ENCODE results near the gene WARS2.

The WARS2 gene

DNA sequence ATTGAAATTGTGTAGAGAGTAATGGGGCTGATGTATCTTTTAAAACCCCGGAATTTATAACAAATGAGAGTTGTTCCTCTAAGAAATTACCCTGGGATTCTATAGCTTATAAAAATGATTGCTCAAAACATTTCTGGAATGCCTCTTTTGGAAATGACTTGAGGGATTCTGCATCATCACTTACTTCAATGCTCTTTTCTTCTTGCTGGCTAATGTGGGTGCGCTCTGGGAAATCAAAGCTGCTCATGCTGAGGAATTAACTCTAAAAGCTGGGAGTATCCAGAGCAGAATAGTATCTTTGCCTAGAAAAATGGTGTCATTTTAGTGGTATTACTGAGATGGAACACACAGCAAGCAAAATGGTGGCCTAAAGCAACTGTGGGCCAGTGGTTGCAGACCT is 129.3 kb downstream of the WARS2 start:
- DNase-seq, result no peak

DNA sequence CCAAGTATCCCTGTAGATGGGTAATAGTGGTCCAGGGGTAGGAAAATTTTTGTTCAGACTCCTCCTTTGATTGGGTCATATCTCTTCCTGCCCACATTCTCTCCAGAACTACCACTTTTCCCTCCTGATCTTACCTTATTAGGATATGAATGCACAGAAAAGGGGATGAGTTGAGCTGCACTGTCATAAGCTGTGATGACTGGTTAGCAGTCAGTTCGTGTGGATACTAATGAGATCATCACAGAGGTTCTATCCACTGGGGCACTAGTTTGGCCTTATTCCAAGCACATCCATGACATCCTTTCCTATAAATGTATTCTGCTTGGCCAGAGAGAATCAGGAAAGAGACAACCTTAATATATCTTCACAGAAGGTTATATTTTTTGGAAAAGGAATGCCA is 130.3 kb downstream of the WARS2 start:
- no peak for DNase-seq

DNA sequence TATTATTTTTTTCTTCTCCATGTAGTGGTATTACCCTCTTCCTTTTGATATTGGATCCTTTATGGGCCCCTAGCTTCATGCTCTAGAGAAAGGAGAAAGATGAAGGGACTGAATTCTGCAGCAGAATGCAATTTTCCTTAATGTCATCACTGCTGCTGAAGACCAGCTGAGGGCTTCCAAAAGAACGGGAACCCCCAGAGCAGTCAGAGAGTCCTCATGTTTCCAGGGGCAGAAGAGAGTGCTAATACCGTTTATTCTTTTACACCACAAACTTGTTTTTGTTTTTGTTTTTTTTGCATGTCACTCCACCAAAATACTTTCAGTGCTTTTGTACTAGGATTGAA is 131.2 kb downstream of the WARS2 start:
- no peak for DNase-seq

DNA sequence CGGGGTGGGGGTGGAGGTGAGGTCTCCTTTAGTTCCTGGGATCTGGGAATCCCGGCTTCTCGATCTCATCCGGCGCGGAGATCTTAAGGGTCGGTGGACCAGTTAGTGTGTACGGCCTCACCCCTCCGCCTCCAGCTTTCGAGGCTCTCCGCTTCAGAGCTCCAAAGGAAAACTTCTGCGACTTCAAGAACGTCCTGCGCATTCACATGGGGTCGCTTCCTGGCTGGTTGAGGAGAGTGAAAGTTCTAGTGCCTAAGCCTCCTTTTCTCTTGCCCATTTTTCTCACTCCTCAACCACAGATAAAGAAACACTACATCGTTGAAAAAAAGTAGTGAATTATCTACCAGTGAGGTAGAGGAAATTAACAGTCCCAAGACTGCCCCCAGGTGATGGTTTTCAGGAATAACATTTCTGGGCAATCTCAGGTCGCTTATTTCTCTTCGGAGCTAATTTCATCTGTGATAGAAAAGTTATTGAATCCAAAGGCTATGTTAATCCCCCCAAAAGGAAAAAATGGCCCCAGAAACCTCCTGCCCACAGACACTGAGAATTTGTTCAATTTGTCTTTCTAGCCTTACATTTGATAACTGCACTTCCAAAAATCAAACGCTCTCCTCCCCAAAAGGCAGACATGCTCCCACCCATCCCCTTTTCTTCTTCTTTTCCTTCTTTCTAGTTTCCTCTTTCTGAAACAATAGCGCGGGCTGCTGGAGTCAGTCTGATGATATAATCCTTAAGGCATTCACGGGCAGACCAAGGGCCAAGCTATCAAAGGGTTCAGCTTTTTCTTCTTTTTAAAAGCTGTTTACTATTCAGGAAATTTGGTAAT is 131.8 kb downstream of the WARS2 start:
- DNase-seq, result no peak

DNA sequence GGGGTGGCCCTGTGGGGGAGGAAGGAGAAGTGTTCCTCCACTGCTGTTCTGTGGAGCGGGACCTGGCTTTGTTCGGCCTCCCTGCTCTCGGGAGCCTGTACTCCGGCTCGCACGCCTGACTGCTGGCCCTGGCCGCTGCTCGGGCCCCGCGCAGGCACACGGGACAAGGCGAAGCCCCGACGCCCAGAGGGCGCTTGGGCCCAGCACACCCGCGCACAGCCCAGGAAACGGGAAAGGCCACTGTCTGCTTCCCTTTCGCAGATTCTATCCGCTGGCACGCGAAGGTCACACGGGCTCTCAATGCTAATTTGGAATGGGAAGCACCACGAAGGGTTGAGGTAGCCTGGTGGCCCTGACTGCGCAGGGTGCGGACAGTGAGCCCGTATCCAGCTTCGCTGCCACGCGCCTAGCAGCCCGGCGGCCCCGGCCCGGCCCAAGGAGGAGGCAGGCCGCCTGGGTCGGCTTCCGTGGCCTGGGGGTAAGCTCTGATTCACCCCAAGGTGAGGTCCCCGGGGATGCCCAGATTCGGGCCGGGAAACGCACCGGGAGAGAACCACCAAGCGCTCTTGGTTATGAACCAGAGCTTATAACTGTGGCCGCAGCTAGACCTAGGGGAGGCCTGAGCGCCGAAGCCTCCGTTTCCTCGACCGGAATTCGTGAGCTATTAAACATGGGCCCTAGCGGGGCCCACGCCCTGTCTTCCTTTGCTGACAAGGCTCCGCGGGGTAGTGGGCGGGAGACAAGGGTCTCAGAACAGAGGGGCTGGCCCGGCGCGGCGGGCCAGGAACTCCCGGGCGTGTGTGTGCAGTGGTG is 132.6 kb downstream of the WARS2 start:
- DNase-seq, result no peak

DNA sequence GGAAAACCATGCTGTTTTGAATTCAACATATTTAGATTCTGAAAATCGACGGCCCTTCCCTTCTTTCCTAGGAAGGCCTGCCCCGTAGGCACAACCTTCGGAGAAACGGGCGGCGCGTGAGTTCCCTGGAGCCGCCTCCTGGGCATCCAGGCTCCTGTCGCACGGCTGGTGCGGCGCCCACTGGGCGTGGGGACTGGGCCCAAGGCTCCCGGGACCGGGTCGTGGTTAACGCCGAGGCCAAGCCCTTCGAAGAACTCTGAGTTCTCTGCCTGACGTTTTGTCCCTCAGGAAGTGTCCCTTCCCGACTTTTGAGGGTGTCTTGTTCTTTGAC is 133.1 kb downstream of the WARS2 start:
- no peak for DNase-seq

DNA sequence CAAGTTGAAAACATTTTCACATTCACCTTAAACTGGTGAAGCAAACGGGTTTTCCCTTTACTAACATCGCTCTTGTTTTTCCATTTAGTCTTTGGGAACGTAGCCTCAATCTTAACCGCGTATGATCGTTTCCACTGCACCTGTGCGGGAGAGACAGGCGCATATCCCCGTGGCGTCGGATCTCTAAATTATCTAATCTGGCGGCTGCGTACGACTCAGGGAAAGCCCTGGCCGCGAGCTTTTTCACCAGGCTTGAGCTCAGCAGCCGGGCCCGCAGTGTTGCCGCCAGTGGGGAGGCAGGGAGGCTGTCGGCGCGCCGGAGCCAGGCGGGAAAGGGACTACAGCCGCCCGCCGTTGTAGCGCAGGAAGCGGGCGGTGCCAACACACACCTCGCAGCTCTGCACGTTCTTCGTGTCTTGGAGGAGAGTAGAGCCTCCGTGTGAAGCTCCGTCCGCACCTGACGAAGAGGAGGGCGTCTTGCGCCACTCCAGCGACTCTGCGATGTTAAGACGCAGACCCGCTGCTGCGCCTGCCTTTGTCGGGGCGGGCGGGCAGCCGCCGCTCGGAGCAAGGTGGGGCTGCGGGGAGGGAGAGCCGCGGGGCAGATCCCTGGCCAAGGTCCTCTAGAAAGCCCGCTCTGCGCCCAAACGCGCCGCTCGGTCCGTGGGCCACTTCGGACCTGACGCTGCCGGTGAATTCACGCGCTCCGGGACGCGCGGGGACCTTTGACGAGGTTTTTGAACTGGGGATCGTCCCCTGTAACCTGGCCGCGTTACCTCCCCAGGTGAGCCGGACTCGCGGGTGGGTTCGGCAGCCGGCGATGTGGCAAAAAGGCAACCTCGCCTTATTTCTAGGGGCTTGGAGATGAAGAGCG is 133.8 kb downstream of the WARS2 start:
- DNase-seq, result no peak

DNA sequence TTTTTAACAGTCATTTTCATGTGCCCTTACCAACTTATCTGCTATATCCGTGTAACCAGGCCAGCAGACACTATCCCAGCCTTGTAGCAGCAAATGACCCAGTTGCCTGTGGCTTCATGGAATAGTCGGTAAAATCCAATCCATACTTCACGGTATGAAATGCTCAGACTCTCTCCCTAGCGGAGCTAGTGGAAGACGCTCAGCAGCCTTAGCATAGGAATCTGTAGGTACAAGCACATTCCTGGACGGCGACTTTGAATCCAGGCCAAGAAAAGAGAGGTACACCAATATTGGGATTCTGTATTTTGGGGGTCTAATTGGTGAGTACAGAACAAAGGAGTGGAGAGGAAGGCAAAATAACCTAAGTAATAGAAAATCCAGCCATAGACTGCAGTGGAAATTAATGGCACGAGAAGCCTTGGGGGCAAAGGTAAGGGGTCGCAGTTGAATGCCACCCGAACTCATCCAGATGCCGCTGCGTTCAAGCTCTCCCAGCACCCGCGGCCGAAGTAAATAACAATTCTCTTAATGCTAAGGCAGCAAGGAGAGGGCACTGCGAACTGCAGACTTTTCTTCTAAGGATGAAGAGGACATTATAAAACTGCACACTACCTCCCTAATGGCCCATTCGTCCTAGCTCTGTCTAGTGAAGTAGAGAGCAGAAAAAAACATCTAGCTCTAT is 134.6 kb downstream of the WARS2 start:
- DNase-seq, result no peak

DNA sequence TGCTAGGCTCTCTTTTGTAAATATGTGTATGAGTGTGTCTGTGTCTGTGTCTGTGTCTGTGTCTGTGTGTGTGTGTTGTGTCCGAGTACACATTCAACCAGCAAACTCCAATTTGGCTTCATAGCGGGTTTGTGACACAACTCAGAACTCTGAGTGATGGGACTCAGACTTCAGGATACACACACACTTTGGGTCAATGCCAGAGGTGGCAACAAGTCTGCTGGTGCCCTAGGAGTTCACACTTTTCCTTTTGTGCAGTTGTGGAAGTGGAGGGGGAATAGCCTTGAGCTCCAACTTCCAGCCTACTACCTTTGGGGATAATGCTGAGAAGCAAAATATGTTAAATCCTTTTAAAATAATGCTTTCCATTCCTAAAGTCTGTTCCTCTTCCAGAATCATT is 135.7 kb downstream of the WARS2 start:
- DNase-seq, result no peak

DNA sequence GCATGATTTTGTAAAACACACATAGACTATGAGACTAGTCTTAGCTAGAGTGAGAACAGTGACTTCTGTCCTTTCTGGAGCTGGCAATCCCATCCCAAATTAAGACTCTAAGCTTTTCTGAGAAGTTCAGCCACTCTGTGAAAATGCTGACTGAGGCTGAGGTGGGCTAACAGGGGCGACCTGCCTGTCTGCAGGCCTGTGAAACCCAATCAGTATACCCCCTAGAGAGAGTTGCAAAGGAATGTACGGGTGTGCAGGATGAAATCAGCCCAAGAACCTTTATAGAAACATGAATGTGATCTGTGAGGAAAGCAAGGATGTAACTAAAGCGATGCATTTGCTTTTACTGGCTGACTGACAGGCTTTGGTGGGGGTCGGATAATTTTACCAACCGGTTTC is 136.3 kb downstream of the WARS2 start:
- no peak for DNase-seq

DNA sequence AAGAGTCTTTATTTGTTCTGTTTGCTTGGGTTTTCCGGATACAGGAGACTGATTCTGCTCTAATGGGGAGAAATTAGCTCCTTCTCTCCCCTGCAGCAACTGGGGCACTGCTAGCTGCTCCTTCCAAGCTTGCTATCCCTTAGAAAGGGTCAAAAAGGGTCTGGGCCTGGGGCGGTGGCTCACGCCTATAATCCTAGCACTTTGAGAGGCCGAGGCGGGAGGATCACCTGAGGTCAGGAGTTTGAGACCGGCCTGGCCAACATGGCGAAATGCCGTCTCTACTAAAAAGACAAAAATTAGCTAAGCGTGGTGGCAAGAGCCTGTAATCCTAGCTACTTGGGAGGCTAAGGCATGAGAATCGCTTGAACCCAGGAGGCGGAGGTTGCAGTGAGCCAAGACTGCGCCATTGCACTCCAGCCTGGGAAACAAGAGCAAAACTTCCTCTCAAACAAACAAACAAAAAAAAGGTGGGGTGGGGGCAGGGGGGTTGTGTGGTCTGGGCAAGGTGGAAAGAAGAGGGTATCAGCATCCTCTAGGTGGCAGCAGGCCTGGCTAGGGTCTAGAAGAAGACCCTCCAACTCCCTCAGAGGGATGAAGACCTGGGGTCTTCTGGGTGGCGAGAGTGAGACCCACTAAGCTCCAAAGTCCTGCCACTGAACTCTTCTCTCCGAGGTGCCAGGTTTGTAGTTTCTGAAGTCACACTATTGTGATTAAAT is 136.9 kb downstream of the WARS2 start:
- no peak for DNase-seq

DNA sequence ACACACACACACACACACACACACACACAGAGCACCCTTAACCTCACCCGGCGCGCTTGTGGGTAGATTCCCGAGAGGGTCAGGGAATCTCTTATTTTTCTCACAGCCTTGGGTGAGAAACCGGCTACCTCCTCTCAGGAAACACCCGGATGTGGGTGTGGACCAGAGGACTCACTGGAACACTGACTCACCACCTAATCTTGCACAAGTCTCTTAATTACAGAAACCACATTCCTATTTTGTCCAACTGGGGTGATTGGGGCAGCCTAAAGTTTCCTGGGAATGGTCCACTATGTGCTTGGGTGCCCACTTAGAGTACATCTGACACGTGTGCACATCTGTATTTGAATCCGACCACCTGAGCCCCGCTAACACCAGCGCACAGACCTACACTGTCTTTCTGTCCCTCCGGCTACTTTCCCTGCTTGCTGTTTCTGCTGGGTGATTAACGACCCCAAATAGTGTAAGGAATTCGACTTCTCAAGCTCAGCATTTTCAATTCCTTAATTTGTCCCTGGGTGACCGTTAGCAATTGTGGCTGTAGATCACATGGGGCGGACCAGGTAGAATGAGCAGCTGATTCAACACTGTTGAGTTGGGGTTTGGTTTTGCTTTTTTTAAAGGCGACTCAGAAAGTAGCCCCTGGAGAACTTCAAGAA is 138.3 kb downstream of the WARS2 start:
- no peak for DNase-seq

DNA sequence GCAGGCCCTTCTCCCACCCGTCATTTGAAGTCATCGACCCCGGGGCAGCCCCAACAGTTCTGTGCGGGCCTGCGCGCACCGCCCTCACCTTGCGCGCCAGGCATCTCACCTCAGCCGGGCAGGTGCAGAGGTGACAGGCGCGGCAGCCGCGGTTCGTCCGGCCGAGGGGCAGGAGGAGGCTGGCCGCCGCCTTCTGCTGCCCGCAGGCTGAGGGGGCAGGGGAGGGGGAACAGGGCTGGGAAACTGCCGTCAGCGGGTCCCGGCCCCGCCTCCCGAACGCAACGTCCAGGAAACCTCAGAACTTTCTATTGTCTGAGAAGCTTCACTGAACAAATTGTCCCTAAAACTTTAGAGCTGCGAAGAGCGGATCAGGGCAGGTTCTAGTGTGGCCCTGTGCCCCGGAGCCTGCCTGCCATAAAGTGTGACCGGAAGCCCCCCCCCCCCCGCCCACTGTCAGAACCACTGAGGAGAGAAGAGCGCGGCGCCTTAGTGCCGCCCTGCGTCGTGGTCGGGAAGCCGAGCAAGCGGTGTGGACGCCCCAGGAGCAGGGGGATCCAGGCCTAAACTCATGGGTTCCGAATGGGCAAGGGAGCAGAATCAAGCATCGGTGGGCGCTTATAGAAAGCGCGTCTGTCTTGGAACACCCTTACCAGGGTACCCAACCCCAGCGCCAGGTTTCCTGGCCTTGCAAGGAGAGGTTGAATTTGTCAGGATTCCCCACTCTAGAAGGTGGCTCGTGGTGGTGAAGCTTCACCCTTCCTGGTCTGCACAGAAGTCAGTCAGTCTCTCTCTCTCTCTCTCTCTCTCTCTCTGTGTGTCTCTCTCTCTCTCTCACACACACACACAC is 139.0 kb downstream of the WARS2 start:
- DNase-seq, result no peak

DNA sequence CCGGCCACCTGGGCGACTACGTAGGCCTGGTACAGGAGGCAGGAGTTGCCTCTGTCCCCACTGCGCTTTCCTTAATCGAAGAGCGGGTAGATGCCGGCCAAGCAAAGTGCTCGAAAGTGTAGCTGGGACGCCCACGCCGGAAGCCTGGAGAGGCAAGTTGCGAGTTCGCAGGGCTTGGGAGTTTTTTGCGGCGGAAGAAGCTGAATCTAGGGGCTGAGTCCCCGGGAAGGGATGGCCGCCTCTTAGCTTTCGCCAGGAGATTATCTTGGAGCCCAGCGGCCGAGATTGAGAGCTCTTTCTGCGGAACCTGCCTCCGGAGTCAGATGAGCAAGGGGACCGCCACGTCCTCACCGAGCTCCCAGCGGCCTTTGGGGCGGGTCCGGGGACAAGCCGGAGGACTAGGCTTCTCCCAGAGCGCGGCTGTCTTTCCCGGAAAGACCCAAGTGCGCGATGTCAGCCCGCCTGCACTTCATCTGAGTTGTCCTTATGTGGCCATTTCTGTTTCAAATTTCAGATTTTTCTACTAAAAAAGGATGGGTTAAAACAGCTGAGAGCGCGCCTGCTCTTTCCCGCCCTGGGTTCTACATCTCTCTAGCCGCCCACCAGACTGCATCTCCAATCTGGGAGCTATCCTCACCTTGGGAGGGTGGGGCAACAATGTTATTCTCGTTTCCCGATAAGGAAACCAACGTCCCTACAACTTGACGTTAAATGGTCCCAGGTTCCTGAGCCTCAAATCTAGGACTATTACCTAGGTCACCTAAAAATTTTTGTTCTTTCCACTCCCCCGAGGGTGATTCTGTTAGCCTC is 139.9 kb downstream of the WARS2 start:
- DNase-seq, result no peak

DNA sequence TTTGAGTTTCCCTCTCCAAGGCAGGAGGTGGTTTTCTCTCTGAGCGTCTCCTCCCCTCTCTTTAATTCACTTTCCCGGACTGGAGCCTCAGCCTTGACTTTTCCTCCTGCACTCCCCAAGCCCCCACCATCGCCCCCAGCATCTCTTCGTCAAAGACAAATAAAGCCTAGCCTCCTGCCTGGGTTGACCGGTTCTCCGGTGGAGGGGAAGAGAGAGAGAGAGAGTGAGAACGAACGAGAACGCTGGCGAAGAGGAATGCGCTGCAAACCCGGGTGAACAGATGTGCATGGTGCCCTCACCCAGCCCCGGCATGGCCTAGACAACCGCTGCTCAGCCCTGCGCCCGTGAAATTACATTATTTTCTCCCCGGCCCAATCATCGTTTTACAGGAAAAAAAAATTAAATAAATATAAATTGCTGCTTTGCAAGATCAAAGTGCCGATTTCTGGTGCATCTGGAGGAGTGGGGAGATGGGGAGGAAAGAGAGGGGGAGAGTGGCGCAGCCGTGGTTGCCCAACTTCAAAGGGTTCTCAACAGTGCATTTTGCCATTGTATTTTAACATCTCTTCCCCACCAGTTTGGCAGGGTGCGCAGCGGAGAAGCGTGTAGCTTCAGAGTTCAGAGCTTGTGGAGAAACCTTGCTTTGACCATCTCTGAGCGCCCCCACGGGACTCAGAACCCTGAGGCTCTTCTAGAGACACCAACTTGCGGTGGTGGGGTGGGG is 140.9 kb downstream of the WARS2 start:
- DNase-seq, result no peak

DNA sequence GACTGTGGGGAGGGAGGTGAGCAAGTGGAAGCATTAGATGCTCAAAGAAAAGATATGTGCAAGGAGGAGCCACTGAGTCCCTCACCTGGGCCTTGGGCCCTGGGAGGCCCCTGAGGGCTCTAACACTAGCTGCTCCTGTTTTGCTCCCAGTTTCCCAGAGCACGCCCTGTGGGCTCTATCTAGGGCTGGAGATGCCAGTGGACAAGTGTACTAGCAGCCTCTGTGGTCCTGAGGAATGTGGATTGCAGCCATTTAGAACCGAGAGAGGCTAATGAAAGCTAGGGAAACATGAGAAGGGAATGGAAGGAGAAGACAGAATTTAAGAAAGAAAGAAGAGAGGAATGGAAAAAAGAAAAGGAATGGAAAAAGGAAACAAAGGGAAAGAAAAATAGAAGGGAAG is 142.3 kb downstream of the WARS2 start:
- DNase-seq, result no peak

DNA sequence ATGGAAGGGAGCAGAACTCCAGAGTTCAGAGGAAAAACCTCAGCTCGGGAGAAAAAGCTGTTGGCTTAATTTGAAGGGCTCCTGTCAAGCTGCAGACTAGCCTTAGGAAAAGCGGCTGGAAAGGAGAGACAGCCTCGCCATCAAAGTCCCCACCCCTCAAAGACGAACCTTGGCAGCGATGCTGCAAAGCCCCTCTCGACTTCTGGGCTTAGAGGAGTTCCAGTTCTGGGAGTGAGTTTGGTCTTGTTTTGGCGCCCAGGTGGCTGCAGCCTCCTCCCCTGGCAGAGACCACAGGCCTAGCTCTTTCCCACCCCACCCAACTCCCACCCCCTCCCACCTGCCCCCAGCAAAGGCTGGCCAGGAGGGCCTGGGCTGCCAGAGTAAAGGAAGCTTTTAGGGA is 143.2 kb downstream of the WARS2 start:
- no peak for DNase-seq

DNA sequence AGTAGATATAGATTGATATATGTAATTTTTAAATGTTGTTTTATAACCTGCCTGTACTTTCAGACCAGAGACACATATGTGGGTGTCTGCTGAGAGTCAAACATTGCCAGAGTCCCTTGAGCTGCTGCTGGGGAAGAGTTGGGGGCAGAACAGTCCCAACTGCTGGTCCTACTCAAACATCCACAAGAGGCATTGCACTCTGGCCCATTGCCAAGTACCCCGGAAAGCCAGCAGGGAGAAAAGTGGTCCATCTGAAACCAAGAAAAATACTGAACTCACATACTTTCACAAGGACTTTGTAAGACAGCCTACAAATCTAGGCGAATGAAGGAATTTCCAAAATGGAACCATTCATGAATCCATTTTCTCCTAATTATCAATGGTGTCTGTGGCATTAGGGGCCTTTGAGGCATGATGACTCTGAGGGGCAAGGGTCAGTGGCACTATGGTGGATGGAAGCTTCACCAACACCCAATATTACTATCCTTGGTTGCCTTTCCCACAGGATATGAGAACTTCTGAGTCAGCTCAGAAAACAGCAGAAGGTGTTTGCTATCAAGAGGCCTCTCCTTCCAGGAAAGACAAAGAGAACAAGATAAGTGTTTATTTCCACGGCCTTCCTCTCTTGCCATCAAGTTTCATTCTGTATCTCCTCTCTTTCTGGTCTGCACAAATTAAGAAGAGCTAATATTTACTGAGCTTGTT is 145.0 kb downstream of the WARS2 start:
- no peak for DNase-seq

DNA sequence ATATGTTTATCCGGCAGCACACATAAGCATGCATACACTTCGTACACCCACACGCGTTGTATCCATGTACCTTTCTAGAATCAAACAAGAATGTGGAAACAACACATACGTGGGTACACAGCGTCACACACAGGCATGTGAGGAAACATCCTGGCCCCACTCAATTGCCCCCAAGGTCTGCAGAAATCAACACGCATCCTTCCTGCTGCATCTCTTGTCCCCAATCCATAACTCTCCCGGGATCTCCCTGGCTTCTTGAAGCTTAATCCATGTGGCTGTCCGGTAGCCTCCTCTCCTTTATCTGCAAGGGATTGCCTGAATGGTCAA is 146.8 kb downstream of the WARS2 start:
- DNase-seq, result no peak
